GM23248 (cell line): Measurements from ENCODE around the gene INTS11. TPM values are rescaled to one million over a fixed set of nuclear protein-coding genes. Genes with fewer than 3 reads are reported as not detected.

ENCODE experiments used
- DNase-seq: peaks from one replicate; pipeline ENCODE4 v3.0.0-alpha.2; 2015
- H2AFZ ChIP-seq: fragments of 200-600 bp; sonication (generic); 2 replicates; pipeline ENCODE4 v1.6.1; 2016; ENCODE audit warnings: antibody characterized with exemption
- H3F3A ChIP-seq: fragments of 200-600 bp; sonication (generic); 2 replicates; pipeline ENCODE4 v1.6.1; 2016; ENCODE audit warnings: mild to moderate bottlenecking, antibody characterized with exemption, mixed run types; ENCODE audit not compliant: insufficient read depth
- H3K27ac ChIP-seq: fragments of 200-600 bp; sonication (generic); 2 replicates; pipeline ENCODE4 v1.5.1; 2016; ENCODE audit warnings: mild to moderate bottlenecking
- H3K27me3 ChIP-seq: fragments of 200-600 bp; sonication (generic); replicated peaks from 2 replicates; pipeline ENCODE4 v1.6.1; 2016; ENCODE audit warnings: mild to moderate bottlenecking; ENCODE audit not compliant: insufficient read depth
- H3K36me3 ChIP-seq: fragments of 200-600 bp; sonication (generic); 2 replicates; pipeline ENCODE4 v1.6.1; 2016; ENCODE audit warnings: low read depth, mild to moderate bottlenecking
- H3K4me1 ChIP-seq: fragments of 200-600 bp; sonication (generic); 2 replicates; pipeline ENCODE4 v1.6.1; 2016; ENCODE audit warnings: mild to moderate bottlenecking; ENCODE audit not compliant: insufficient read depth
- H3K4me2 ChIP-seq: fragments of 200-600 bp; sonication (generic); one replicate; pipeline ENCODE4 v1.6.1; 2016; ENCODE audit warnings: mild to moderate bottlenecking; ENCODE audit not compliant: unreplicated experiment
- H3K4me3 ChIP-seq: fragments of 200-600 bp; sonication (generic); 2 replicates; pipeline ENCODE4 v1.5.1; 2016; ENCODE audit warnings: mild to moderate bottlenecking
- H3K79me2 ChIP-seq: fragments of 200-600 bp; sonication (generic); 2 replicates; pipeline ENCODE4 v1.6.1; 2016; ENCODE audit warnings: mild to moderate bottlenecking; ENCODE audit not compliant: insufficient read depth
- H3K9ac ChIP-seq: fragments of 200-600 bp; sonication (generic); 2 replicates; pipeline ENCODE4 v1.6.1; 2016; ENCODE audit warnings: mild to moderate bottlenecking
- H3K9me2 ChIP-seq: fragments of 200-600 bp; sonication (generic); 2 replicates; pipeline ENCODE4 v1.6.1; 2016; ENCODE audit warnings: mixed run types, mild to moderate bottlenecking, moderate library complexity; ENCODE audit not compliant: insufficient read depth
- H3K9me3 ChIP-seq: fragments of 200-600 bp; sonication (generic); one replicate; pipeline ENCODE4 v1.6.1; 2017; ENCODE audit warnings: low read depth
- H4K20me1 ChIP-seq: fragments of 200-600 bp; sonication (generic); 2 replicates; pipeline ENCODE4 v1.6.0; 2016; ENCODE audit not compliant: insufficient read depth
- EZH2 ChIP-seq: fragments of 200-600 bp; sonication (generic); IDR thresholded peaks from 2 replicates; pipeline ENCODE4 v1.6.1; 2018; ENCODE audit warnings: antibody characterized with exemption, mild to moderate bottlenecking; ENCODE audit not compliant: insufficient read depth, poor library complexity, severe bottlenecking
- EZH2phosphoT487 ChIP-seq: fragments of 200-600 bp; sonication (generic); IDR thresholded peaks from 2 replicates; pipeline ENCODE4 v1.6.1; 2018; ENCODE audit warnings: antibody characterized with exemption, moderate library complexity, mild to moderate bottlenecking, low read depth; ENCODE audit not compliant: insufficient read depth
- WGBS, 2 experiments: methylation state at CpG; one replicate each; pipeline ENCODE4 v1.1.6; 2015 to 2017; ENCODE audit warnings: low lambda C conversion rate in 2 of 2, low coverage in 1 of 2; ENCODE audit errors: missing lambda C conversion rate in 2 of 2; 5-methylcytosine and 5-hydroxymethylcytosine counted together
- in situ Hi-C: fragments of 300-500 bp; cut with MboI; formaldehyde crosslinking; loops from 2 replicates; pipeline ENCODE4 v1.15.0; 2020
- polyA plus RNA-seq: library from polyadenylated mRNA; unstranded; fragments of >200 nt; fragmentation: Nextera tagmentation; extraction: Ambion mirVana; gene quantifications from 2 replicates; pipeline ENCODE4 v1.2.1, GENCODE V29; 2016
- total RNA-seq: library from RNA; depleted of rRNA; stranded (reverse); fragments of >200 nt; shearing (Covaris generic); gene quantifications from 2 replicates; pipeline ENCODE4 v1.2.3, GENCODE V29; 2014

Gene INTS11
- total and polyA plus RNA-seq, 2 experiments from 2014 or later: 70.2 to 90.0 TPM

DNA sequence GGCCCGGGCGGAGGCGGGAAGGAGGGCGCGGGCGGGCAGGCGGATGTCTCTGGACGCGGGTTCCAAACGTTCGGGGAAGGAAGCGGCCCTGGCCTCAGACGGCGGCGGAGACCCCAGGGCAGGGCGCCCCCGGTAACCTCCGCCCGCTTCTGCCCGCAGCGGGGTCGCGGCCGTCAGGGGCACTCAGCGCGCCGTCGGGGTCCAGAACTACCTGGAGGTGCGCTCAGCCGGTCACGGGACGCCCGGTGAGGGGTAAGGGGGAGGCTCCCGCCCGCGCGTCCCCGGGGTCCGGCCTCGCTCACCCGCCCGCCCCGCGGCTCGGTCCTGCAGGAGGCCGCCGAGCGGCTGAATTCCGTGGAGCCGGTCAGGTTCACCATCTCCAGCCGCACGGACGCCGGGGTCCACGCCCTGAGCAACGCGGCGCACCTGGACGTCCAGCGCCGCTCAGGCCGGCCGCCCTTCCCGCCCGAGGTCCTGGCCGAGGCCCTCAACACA, 15.7 kb downstream of the INTS11 start:
- DNase-seq: peak; percentile 49
- Histone ChIP-seq H3K27me3 (no peaks in the 10 kb centered on the region), H2AFZ (peak overlapping the region; percentile 57), H3K9ac (peak overlapping the region; percentile 97), H3K4me2 (peak overlapping the region; percentile 76), H3K27ac (peak overlapping the region; percentile 89), H3K4me3 (peak overlapping the region; percentile 92), H3K9me3 (no peaks in the 10 kb centered on the region), H3K9me2 (no peaks in the 10 kb centered on the region), H3K4me1 (peaks cover 22% of the 10 kb centered on the region), H3K36me3 (peaks cover 11% of the 10 kb centered on the region; the same call in 1 of the 2 replicates), H4K20me1 (no peaks in the 10 kb centered on the region), H3K79me2 (peaks cover 58% of the 10 kb centered on the region), H3F3A (no peaks in the 10 kb centered on the region)
- TF ChIP-seq EZH2phosphoT487: no peak
- 2 to 3% methylated on average over 29 to 59 of the region's 66 CpGs for WGBS, 2 experiments
- in situ Hi-C loops: no loop called here

DNA sequence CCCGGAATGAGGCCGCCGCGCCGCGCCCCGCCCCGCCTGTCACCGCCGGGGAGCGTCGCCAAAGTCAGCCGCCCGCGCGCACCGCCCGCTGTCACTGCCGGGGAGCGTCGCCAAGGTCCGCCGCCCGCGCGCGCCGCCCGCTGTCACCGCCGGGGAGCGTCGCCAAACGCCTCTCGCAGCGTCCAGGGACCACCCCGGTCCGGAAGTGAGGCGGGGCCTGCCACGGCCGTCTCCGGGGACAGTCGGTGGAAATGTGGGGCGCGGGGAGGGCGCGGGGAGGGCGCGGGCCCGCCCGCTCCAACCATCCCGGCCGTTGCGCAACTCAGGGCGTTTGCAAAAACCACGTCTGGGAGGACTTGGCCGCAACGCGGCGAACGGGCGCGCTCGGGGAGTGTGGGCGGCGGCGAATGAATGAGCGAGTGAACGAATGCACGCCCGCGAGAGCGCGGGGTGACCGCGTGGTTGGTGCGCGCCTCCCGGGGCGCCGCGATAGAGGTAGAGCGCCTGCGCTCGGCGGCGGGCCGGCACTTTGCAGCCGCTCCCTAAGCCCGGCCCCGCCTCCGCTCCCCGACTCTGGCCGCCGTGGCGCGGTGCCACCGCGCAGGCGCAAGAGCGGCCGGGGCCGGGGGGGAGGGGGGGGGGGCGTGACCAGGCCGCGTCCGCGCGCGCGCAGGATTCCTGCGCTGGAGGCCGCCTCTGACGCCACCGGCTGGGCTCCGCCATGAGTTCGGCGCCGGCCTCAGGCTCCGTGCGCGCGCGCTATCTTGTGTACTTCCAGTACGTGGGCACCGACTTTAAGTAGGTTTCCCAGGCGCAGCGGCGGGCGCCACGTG, 16.3 kb downstream of the INTS11 start, which contains the start of the genes ACAP3 and PUSL1:
Gene ACAP3 (minus strand): TSS at position 8 of the 833 bp plus-strand sequence. CDS start 115 bp downstream, outside the sequence.
Gene PUSL1 (plus strand): TSS at position 675 of the 833 bp plus-strand sequence. CDS start 47 bp downstream, at position 722.
- Histone ChIP-seq H3K9me3 (no peaks in the 10 kb centered on the region), H3K27ac (peak within 1 kb of the TSS; percentile 89), H2AFZ (peak within 1 kb of the TSS; percentile 67), H4K20me1 (no peaks in the 10 kb centered on the region), H3K36me3 (peaks cover 7% of the 10 kb centered on the region; the same call in 1 of the 2 replicates), H3K4me3 (peak within 1 kb of the TSS; percentile 99), H3K4me1 (peaks cover 22% of the 10 kb centered on the region), H3F3A (no peaks in the 10 kb centered on the region), H3K4me2 (peak within 1 kb of the TSS; percentile 85), H3K9ac (peak within 1 kb of the TSS; percentile 97), H3K9me2 (no peaks in the 10 kb centered on the region), H3K27me3 (no peaks in the 10 kb centered on the region), H3K79me2 (peaks cover 60% of the 10 kb centered on the region)
- TF ChIP-seq EZH2phosphoT487 (no peak), EZH2 (no peak)
- peak; percentile 98 for DNase-seq
- WGBS, 2 experiments: 1% methylated on average over 54 to 111 of the region's 131 CpGs
- in situ Hi-C loops: no loop called here

GRCh38 chr1:1307261-1307922, 17.1 kb downstream of the INTS11 start:
- in situ Hi-C loops: no loop called here
- Histone ChIP-seq H3K79me2 (peaks cover 64% of the 10 kb centered on the region), H2AFZ (no peak overlapping the region), H4K20me1 (no peaks in the 10 kb centered on the region), H3K27ac (peak overlapping the region; percentile 79), H3K9me3 (no peaks in the 10 kb centered on the region), H3K9me2 (no peaks in the 10 kb centered on the region), H3K4me1 (peaks cover 22% of the 10 kb centered on the region), H3K27me3 (no peaks in the 10 kb centered on the region), H3F3A (no peaks in the 10 kb centered on the region), H3K36me3 (peaks cover 4% of the 10 kb centered on the region; the same call in 1 of the 2 replicates), H3K4me3 (peak overlapping the region; percentile 99), H3K9ac (peak overlapping the region; percentile 97), H3K4me2 (peak overlapping the region; percentile 85)
- WGBS, 2 experiments: 1 to 2% methylated on average over 26 to 57 of the region's 83 CpGs
- peak; percentile 67 for DNase-seq
- TF ChIP-seq EZH2: no peak
- no peak for TF ChIP-seq EZH2phosphoT487

DNA sequence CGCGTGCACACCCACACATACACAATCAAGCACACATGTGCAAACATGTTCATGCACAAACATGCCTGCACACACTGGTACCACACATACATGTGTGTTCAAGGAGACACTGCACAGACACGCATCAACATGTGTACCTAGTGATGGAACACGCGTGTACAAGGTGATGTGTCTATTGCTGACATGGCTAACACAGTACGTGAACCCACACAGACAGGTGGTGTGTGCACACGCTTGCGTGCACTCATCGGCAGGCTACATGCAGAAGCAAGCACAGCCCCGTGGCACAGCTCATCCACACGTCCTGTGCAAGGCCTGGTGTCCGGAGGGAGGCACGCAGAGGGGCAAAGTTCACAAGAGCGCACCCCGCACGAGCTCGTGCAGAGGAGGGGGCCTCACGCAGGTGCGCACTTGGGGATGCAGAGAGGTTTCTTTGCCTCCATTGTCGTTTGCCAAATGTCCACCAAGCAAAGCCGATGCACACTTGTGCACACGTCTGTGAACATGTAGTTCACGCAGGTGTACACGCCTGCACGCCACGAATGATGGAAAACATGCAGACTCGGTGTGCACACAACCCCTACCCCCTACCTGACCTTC, 17.7 kb downstream of the INTS11 start:
- peaks cover 22% of the 10 kb centered on the region for H3K4me1 ChIP-seq
- H3K9me2 ChIP-seq: no peaks in the 10 kb centered on the region
- no peak for TF ChIP-seq EZH2phosphoT487
- TF ChIP-seq EZH2: no peak
- peaks cover 4% of the 10 kb centered on the region; the same call in 1 of the 2 replicates for H3K36me3 ChIP-seq
- peak overlapping the region; percentile 79 for H3K27ac ChIP-seq
- H3K9me3 ChIP-seq: no peaks in the 10 kb centered on the region
- no peaks in the 10 kb centered on the region for H3F3A ChIP-seq
- H2AFZ ChIP-seq: no peak overlapping the region
- H4K20me1 ChIP-seq: no peaks in the 10 kb centered on the region
- 11 to 14% methylated on average over 27 of the region's 27 CpGs for WGBS, 2 experiments
- H3K9ac ChIP-seq: peak overlapping the region; percentile 97
- H3K79me2 ChIP-seq: peaks cover 64% of the 10 kb centered on the region
- DNase-seq: peak; percentile 41
- peak overlapping the region; percentile 85 for H3K4me2 ChIP-seq
- no peaks in the 10 kb centered on the region for H3K27me3 ChIP-seq
- in situ Hi-C loops: no loop called here
- H3K4me3 ChIP-seq: peak overlapping the region; percentile 99
